HG03045 (cell line): ENCODE results near the gene CTSO.
"Not testable (repeated sequence)": the region's sequence is repeated elsewhere in the genome, so short reads cannot be mapped to it uniquely, and the experiment has no call there.

Experiments used
- ATAC-seq: cut with Tn5 transposase; IDR thresholded peaks from one replicate; pipeline ENCODE4 v1.9.1; 2021; ENCODE audit warnings: mild to moderate bottlenecking, moderate library complexity; ENCODE audit not compliant: unreplicated experiment

CTSO gene

GRCh38 chr4:155956461-155956860 lies 2.8 kb upstream of the CTSO start:
- ATAC-seq = no peak

- no peak for ATAC-seq
These were observed 1.3 kb upstream of the CTSO start for GRCh38 chr4:155954939-155955338.

- ATAC-seq = no peak
These were observed 536 bp upstream of the CTSO start for GRCh38 chr4:155954118-155954685.

- ATAC-seq = no peak
These were observed 1.2 kb downstream of the CTSO start for GRCh38 chr4:155952501-155952901.

GRCh38 chr4:155950461-155950860 lies 3.2 kb downstream of the CTSO start:
- ATAC-seq = no peak

GRCh38 chr4:155948541-155948940 lies 5.1 kb downstream of the CTSO start:
- no peak for ATAC-seq

GRCh38 chr4:155946486-155946885 lies 7.2 kb downstream of the CTSO start:
- ATAC-seq = no peak

- no peak for ATAC-seq
These were observed 9.2 kb downstream of the CTSO start for GRCh38 chr4:155944516-155944915.

- ATAC-seq = no peak
These were observed 9.9 kb downstream of the CTSO start for GRCh38 chr4:155943605-155944291.

- no peak for ATAC-seq
These were observed 11.8 kb downstream of the CTSO start for GRCh38 chr4:155941820-155942219.

- ATAC-seq = no peak
These were observed 12.4 kb downstream of the CTSO start for GRCh38 chr4:155941085-155941790.

GRCh38 chr4:155935389-155935986 lies 18.2 kb downstream of the CTSO start:
- ATAC-seq = no peak

GRCh38 chr4:155934634-155935033 lies 19.0 kb downstream of the CTSO start:
- ATAC-seq = not testable (repeated sequence)

GRCh38 chr4:155931634-155932033 lies 22.0 kb downstream of the CTSO start:
- ATAC-seq = no peak

- no peak for ATAC-seq
These were observed 23.3 kb downstream of the CTSO start for GRCh38 chr4:155930330-155930729.

- no peak for ATAC-seq
These were observed 23.8 kb downstream of the CTSO start for GRCh38 chr4:155929833-155930232.

- no peak for ATAC-seq
These were observed 29.0 kb downstream of the CTSO start for GRCh38 chr4:155924637-155925036.

- no peak for ATAC-seq
These were observed 32.1 kb downstream of the CTSO start for GRCh38 chr4:155921597-155921996.

- ATAC-seq = no peak
These were observed 38.9 kb downstream of the CTSO start for GRCh38 chr4:155914782-155915181.

GRCh38 chr4:155911905-155912304 lies 41.8 kb downstream of the CTSO start:
- ATAC-seq = no peak

- ATAC-seq = no peak
These were observed 43.9 kb downstream of the CTSO start for GRCh38 chr4:155909615-155910226.
